Stimulated activated CD4-positive, alpha-beta T cell treated with anti-CD3 and anti-CD28 coated beads, TNF-alpha, amount 100 ng/mL, for 4 hours (primary cell): ENCODE measurements around the gene RAPGEF6.
"Not testable (repeated sequence)": the region's sequence is repeated elsewhere in the genome, so short reads cannot be mapped to it uniquely, and the experiment has no call there.

ENCODE experiments used
- DNase-seq, 3 experiments: peaks; one replicate each; pipeline ENCODE4 v3.0.0-alpha.2; 2020; ENCODE audit warnings: low read depth in 3 of 3

RAPGEF6 gene

DNA sequence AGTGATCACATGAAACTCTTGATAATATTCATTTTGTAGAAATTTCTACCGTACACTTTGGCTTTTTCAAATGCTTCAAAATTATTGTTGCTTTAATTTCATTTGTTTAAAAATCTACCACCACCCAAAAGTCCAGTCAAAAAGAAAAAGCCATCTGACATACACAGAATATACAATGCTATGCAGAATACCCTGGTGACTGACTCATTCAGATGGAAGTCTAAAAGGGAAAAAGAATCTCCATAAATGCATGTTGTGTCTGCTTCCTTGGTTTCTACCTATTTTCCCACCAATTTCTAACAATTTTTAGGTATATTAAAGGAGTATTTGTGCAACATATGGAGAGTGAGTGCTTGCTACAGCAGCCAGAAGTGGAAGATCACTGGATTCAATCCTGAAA is 9.3 kb upstream of the RAPGEF6 start:
- no peak for DNase-seq

DNA sequence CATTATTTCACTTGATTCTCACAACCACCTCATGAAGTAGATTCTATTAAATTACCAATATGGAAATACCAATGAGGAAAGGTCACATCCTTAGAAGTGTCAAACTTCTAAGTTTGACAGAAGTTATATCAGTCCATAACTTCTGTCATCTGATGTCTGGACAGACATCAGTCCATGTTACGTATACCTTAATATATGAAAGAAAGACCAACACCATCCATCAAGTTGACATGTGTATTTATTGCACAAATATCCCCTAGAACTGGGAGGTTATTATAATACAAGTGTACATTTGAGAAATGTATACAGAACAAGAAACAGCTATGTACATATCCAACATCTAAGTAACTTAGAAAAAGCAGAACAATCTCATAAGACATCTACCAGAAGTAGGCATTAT is 6.5 kb upstream of the RAPGEF6 start:
- no peak for DNase-seq

DNA sequence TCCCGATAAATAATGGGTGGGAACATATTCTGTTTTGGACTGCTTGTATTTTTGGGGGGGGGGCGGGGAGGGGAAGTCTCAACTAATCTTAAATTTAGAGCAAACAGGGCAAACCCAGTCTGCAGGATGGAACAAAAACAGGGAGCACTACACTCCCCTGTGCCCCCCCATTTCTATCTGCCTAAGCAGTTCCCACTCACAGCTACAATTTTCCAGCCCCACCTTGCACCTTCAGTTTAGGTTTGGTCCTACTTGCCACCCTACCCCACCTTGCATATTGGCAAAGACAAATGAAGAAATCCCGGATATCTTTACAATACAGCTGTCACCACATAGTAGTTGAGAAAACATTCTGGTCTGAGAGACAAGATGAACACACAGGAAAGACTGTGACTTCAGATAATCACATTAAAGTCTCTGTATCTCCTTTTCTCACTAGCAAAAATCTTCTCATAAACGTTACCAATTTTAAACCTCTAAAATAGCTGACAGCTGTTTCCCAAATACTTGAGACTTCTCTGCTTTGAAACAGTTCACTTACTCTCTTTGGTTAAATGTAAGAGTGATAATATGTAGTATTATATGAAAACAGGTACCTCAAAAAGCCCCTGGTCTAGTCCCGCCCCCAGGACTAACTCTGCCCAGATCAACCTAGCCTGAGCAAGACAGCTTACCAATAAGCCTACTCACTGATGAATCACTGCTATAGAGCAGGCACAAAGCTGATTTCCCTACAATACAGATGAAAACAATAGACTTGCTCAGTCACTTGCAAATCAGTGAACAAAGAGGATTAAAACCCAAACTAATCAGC is 5.2 kb upstream of the RAPGEF6 start:
- DNase-seq: peak; percentile 21 to 26 (median 25)

DNA sequence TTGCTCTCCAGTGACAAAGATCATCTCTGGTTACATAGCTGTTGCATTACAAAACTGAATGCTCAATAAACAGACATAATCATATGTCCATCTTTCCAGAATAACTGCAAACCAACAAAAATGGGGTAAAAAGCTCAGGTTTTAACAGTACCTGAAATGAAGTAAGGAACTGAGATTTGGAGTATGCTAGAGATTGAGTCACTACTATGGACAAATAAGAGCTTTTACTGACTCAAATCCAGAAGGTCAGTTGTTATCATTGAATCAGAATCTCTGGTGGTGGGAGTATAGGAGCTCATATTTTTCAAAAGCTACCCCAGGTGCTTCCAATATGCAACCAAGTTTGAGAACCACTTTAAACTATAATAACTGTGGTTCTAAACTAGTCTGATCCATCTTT is 4.1 kb upstream of the RAPGEF6 start:
- DNase-seq: no peak

DNA sequence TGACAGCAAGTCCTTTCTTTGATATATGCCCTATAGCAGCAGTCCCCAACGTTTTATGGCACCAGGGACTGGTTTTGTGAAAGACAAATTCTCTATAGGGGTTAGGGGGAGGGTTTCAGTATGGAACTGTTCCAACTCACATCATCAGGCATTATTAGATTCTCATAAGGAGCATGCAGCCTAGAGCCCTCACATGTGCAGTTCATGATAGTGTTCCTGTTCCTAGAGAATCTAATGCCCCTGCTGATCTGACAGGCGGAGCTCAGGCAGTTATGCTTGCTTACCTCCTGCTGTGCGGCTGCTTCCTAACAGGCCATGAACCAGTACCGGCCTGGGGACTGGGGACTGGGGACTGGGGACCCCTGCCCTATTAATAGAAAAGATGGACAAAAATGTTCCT is 2.7 kb upstream of the RAPGEF6 start:
- DNase-seq: no peak

DNA sequence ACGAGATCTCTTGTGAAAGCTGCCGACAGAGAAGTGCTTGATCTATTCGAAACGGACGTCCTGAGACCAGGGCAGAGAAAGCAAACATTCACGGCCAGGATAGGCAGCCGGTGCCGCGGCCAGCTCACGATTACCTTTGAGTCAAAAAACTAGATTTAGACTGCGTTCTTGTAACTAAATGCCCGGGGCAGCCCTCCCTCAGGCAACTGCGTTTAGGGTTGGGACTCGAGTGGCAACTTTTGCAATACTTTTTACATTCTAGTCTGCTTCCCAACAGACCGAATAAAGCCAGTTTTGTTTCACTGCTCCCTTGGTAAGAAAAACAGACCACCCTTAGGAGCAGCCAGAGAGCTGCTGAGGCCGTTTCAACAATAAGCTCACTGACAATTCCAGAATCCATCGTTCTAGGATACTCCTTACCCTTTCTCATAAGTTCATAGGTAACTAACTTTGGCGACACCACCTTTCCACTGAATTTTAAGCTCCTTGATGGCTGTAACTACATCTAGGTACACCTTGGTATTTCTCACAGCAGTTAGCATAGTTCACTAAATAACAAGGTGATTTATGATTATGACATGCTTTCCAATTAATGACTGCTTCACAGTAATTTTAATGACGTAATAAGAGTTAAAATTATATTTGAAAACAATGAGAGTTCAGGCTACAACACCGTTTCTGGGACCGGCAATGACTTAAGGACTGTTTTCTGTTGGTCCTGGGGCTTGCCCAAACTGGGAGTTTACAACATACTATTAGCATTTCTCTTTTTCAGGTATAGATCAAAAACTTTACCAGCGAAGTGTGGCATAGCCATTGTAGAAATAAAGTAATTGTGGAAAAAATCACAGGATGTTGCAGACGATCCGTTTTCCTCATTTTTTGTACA is 899 bp upstream of the RAPGEF6 start:
- DNase-seq: no peak

DNA sequence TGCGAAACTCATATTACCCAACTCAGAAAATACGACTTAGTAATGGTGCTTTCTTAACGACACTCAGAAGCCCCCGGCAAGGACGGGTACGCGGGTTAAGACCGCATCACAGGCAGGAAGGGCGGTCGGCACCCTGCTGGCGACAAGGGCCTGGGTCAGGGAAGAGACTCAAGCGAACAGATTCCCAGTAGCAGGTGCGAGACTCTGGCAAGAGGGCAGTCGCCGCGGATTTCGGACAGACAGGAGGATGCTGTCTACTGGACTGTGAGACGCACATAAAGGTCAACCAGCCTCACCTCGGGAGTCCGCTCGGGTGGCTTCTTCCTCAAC is 398 bp downstream of the RAPGEF6 start:
- DNase-seq: peak in 1 of 3 experiments; percentile 38

DNA sequence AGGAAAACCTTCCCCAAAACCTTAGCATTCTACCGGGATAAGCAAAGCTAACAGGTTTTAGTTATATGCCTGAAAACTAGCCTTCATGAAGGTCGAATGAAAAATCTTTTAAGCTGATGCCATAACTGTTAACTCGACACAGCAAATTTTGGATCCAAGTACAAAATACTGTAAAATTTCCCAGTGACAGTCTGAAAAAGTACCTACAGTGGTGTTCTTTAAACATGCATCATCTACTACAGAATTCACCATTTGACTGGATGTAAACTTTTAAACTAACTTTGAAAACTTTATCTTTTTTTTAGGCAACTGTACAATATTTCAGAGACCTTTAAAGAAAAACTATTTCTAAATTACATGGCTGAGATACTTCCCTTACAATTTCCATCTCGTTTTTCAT is 791 bp downstream of the RAPGEF6 start:
- no peak for DNase-seq

DNA sequence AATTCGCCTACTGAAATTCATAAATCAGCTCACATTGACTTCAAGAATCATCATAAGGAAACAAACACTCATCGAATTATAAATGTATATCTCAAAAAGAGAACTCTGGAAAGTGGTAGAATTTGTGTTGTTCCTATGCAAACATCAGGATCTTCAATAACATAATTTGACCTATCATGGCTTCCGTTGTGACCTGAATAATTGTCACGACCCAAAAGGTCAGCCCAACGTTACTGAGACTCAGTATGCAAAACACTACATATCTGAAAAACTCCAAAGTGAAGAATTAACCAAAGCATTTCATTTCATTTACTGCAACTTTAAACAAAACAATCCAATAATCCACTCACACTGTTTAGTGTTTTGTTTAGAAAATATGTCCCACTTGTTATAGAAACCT is 1.2 kb downstream of the RAPGEF6 start:
- no peak for DNase-seq

DNA sequence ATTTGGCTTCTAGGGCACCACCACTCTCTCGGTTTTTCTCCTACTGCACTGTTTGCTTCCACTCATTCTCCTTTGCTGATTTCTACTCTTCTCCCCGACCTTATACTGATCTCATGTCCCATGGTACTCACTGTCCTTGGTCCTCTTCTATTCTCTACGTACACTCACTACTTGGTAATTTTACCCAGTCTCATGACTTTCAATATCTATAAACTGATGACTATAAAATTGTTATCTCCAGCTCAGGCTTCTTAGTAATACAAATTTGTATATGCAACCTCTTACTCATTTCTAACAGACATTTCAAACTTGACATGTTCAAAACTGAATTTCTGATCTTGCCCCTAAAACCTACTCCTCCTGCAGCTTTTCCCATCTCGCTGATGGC is 4.1 kb downstream of the RAPGEF6 start:
- DNase-seq: no peak

DNA sequence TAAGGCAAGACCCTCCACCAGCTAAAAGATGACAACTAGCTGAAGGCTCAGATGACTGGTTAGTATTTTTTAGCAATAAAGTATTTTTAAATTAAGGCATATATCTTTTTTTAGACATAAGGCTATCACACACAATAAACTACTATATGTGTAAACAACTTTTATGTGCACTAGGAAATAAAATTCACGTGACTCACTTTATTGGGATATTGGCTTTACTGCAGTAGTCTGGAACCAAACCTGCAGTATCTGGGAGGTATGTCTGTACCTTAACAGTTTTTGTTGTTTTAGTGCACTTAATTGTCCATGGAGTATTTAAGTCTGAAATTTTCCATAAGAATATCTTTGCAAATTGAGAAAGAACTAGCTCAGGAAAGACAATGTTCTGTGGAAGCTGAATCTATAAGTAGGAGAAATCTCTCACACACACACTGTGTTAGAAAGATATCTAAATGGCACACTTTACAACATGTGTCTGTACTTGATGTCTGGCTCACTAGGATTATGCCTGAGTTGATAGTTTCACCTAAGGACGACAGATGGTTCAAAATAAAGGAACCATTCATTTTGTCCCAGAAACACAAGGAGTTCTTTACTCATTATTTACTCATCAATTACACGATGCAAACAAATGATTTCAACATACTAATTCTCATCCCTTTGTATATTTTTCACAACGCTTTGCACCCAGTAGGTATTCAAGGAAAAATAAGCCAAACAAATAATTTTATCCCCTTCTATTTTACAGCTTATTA is 4.6 kb downstream of the RAPGEF6 start:
- DNase-seq: no peak

DNA sequence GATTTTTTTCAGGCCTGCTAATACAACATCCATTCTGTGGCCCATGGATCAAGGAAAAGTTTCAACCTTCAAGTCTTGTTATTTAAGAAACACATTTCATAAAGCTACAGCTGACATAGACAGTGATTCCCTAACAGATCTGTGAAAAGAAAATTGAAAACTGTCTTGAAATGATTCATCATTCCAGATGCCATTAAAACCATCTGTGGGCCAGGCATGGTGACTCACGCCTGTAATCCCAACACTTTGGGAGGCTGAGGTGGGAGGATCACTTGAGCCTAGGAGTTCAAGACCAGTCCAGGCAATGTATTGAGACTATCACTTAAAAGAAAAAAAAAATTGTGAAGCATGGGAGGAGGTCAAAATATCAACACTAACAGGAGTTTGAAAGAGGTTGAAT is 6.0 kb downstream of the RAPGEF6 start:
- DNase-seq: no peak

DNA sequence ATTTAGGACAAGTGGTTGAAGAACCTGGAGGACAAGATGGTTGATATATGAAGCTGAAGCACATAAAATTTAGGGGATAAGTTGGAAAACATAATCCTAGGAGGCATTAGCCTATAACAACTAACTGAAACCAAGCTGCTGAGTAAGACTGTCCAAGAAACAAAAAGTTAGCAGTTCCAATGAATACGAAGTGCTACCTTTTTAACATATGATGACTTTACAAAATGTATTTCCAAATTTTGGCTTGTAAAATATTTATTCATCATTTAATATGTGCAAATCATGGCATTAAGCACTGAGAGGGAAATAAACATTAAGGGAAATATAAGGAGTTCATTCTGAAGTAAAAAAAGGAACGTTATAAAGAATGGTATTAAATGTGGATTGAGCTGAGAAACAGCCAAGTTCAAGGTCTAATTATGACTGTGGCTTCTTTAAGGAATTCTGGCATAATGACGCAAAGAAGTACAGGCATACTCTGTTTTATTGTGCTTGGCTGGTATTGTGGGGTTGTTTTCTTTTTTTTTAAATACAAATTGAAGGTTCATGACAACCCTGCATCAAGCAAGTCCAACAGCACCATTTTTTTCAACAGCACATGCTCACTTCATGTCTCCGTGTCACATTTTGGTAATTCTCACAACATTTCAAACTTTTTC is 7.7 kb downstream of the RAPGEF6 start:
- DNase-seq: no peak

DNA sequence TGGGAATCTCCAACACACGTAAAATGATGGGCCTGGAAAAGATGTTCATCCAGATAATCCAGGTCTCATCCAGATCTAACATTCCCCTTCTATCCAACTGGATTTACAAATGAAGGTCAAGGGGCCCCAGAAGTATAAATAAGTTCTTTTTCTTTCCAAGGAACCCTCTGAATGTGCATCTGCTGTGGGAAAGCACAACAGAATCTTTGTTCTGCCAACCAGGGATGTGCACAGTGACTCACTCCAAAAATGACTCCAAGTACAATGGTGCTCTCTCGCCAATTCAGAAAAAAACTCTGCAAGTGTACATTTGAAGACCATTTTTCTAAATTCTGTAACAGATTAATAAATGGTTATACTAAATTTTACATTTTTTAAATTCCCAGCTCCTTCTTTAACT is 12.4 kb downstream of the RAPGEF6 start:
- DNase-seq: no peak

DNA sequence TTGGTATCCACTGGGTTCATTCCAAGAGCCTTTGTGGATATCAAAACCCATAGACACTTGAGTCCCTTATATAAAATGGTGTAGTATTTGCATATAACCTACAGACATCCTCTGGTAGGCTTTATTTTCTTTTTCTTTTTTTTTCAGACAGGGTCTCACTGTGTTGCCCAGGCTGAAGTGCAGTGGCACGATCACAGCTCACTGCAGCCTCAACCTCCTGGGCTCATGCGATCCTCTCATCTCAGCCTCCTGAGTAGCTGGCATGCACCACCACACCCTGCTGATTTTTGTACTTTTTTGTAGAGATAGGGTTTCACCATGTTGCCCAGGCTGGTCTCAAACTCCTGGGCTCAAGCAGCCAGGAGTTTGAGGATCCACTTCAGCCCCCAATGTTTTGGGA is 13.9 kb downstream of the RAPGEF6 start:
- DNase-seq: not testable (repeated sequence)

DNA sequence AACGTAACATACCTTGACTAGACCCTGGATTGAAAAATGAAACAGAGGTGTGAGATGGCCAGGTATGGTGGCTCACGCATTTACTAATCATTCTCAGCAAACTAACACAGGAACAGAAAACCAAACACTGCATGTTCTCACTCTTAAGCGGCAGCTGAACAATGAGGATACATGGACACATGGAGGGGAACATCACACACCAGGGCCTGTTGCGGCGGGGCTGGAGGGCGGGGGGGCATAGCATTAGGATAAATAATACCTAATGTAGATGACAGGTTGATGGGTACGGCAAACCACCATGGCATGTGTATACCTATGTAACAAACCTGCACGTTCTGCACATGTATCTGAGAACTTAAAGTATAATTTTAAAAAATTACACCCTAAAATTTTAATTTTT is 15.9 kb downstream of the RAPGEF6 start:
- DNase-seq: no peak

DNA sequence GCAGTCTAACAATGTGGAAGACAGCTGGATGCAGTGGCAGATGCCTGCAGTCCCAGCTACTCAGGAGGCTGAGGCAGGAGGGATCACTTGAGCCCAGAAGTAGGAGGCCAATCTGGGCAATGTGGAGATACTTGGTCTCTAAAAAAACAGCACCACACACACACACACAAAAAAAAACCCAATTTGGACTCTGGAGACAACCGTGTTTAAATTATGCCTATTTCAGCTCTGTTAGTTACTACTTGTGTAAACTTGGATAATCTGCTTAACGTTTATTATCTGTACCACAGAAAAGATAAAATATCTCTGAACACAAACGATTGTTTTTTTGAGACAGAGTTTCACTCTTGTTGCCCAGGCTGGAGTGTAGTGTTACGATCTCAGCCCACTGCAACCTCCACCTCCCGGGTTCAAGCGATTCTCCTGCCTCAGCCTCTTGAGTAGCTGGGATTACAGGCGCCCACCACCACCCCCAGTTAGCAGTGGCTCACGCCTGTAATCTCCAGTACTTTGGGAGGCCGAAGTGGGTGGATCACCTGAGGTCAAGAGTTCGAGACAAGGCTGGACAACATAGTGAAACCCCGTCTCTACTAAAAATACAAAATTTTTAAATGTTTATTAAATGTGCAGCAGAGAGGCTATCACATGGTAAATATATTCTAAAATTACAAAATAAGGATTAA is 17.7 kb downstream of the RAPGEF6 start:
- no peak for DNase-seq

DNA sequence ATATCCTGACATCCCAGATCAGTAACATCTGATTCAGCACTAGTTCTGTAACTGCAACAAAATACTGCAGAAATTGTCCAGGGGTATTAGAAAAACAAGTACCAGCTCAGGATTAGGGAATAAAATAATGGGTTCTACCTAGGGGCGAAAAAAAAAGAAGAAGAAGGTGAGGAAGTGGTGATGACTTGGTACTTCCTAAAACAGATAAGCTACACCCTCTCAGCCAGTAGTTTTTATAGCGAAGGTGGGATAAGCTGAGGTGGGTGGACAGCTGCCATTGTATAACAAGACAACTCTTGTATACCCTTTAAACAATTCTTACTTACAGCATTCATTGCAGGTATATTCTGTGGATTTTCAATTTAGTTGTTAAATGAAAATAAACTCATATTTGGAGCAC is 19.1 kb downstream of the RAPGEF6 start:
- no peak for DNase-seq

DNA sequence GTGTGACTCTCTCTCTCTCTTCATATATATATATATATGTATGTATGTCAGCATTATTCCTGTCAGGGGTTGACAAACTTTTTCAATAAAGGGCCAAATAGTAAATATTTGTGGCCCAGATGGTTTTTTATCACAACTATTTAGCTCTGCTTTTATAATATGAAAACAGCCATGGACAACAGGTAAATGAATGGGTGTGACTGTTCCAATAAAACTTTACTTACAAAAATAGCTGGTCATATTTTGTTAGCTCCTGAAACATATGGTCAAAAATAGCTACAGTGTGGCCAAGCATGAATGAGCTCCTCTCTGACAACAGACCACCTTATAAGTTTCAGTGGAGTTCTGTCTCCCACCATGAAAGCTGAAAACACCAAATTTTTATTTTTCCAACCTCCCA is 21.6 kb downstream of the RAPGEF6 start:
- no peak for DNase-seq

DNA sequence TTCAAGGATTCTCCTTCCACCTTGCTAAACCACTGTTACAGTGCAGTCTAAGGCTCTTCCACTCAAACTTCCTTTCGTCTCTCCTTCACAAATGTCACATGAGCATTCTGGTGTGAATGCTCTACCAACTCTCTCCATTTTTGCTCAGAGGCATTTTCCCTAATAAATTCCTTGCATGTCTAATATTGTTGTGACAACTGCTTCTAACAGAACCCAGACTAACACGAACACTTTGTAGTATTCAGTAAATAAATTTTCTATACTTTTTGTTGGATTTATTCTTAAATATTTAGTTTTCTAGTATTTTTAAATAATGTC is 24.0 kb downstream of the RAPGEF6 start:
- DNase-seq: no peak

DNA sequence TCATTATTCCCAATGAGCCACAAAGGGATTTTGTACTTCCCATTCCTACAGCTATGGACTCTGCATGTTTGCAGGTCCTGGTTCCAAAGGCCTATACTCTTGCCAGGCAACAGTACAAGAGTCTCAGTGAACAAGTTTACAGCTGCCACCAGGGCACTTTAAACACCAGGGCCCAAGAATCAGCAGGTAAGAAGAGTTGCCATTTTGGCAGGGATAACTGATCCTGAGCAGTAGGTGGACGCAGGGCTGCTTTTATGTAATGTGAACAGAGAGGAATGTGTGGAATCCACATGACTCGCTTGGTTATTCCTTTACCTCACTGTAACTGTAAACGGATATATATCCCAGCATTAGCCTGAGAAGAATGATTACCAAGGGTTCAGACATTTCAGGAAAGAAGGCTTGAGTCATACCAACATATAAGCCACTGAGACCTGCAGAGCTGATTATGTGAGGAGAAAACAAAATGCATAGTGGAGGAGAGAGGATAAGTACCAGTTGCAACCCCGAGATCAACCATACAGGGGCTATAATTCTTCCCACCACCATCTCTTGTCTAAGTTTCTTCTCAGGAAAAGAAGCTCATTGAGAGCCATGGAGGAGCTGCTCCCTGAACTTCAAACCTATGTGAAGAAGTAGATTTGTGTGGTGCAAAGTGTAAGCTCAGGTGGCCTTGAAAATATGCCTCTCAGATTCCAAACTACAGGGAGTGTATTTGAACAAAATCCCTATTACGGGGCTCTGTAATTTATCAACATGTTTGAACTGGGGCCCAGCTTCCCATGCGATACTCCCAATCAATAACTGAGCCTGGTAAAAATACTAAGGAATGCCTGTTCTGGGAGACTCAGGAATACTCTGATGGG is 24.6 kb downstream of the RAPGEF6 start:
- no peak for DNase-seq
